Activated naive CD8-positive, alpha-beta T cell treated with anti-CD3 and anti-CD28 coated beads, Interleukin-2, amount 50 U/mL, for 24 hours (primary cell): ENCODE data around the gene AFG1L.

Experiments used
- ATAC-seq: fragments of 150-1000 bp; cut with Tn5 transposase; one replicate; pipeline ENCODE4 v1.10.0; 2021
- DNase-seq: peaks from one replicate; pipeline ENCODE4 v3.0.0; 2021
- H3K27ac Mint-ChIP-seq: one replicate; pipeline ENCODE4 v1.8.0; 2021; ENCODE audit warnings: mild to moderate bottlenecking, mixed read lengths
- H3K27me3 Mint-ChIP-seq: one replicate; pipeline ENCODE4 v1.8.0; 2021; ENCODE audit warnings: mixed read lengths
- H3K36me3 Mint-ChIP-seq: one replicate; pipeline ENCODE4 v1.8.0; 2021; ENCODE audit warnings: low read depth, mixed read lengths
- H3K4me1 Mint-ChIP-seq: one replicate; pipeline ENCODE4 v1.8.0; 2021; ENCODE audit warnings: mixed read lengths
- H3K4me3 Mint-ChIP-seq: one replicate; pipeline ENCODE4 v1.8.0; 2021; ENCODE audit warnings: mild to moderate bottlenecking, moderate library complexity, mixed read lengths
- H3K9me3 Mint-ChIP-seq: one replicate; pipeline ENCODE4 v1.8.0; 2021; ENCODE audit warnings: mixed read lengths

The AFG1L gene

DNA sequence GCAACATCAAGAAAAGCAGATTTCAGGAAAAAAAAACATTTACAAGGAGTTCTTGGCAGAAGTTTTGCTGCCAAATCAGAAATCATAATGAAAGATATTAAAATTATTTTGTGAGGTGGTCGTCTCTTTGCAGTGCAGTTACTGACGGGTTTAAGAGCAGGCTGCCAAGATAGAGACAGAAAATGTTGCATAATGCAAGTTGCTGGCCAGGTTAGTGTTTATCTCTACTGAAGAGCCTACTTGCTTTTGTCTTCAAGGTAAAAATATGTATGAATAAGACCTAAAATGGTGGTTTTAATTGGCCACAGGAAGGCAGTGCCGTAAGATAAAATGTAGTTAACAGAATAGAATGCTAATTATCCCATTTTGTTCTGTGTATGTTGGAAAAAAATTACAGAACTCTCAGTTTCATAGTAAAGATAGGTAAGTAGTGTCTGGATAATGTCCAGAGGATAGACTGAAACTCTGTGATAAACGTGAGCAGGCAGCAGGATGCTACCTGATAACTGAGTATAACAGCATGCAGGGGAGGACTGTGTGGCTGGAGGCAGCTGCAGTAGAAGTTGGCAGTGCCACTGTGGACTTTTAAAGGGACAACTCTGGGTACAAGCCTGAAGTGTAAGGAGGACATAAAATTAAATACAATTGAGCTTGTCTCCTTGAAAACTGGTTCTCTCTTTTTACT is 279.7 kb downstream of the AFG1L start:
- Mint-ChIP-seq H3K9me3 (no peaks in the 10 kb centered on the region), H3K4me1 (peaks cover 29% of the 10 kb centered on the region), H3K27ac (no peak overlapping the region), H3K36me3 (peaks cover 1% of the 10 kb centered on the region), H3K27me3 (no peaks in the 10 kb centered on the region), H3K4me3 (no peak overlapping the region)
- no peak for ATAC-seq
- no peak for DNase-seq
